Psoas muscle (tissue), 8 donors: ENCODE data around the gene MFSD6. TPM values are rescaled to one million over a fixed set of nuclear protein-coding genes. Genes with fewer than 3 reads are reported as not detected.

ENCODE experiments used
- ATAC-seq, 4 donors: fragments of 200-7000 bp; cut with Tn5 transposase; one replicate each; pipeline ENCODE4 v1.9.1; 2020; ENCODE audit warnings: moderate library complexity in 3 of 4, mild to moderate bottlenecking in 2 of 4
- DNase-seq, 2 donors: peaks; one replicate each; pipeline ENCODE4 v3.0.0-alpha.2; 2020
- H3K27ac ChIP-seq: fragments of 200-600 bp; one replicate; pipeline ENCODE4 v1.8.0; 2022
- H3K27me3 ChIP-seq, 3 donors: fragments of 200-600 bp in 1 of 3; one replicate each; pipeline versions ENCODE4 v1.6.1 to v1.8.0; 2013 to 2022; ENCODE audit warnings: low read length in 2 of 3, mild to moderate bottlenecking in 2 of 3, moderate library complexity in 1 of 3; ENCODE audit not compliant: insufficient read depth in 3 of 3
- H3K36me3 ChIP-seq, 2 donors: fragments of 200-600 bp in 1 of 2; one replicate each; pipeline versions ENCODE4 v1.6.1 to v1.8.0; 2013 to 2022; ENCODE audit warnings: low read depth in 1 of 2, mild to moderate bottlenecking in 1 of 2, moderate library complexity in 1 of 2; ENCODE audit not compliant: insufficient read depth in 1 of 2
- H3K4me1 ChIP-seq: fragments of 200-600 bp; one replicate; pipeline ENCODE4 v1.8.0; 2022
- H3K4me3 ChIP-seq: fragments of 200-600 bp; one replicate; pipeline ENCODE4 v1.8.0; 2022; ENCODE audit warnings: mild to moderate bottlenecking
- H3K9me3 ChIP-seq: fragments of 200-600 bp; one replicate; pipeline ENCODE4 v1.8.0; 2022
- WGBS, 3 donors: extraction: QIAGEN DNeasy Blood & Tissue Kit; methylation state at CpG; one replicate each; pipeline versions ENCODE4 v1.1.6 to v1.1.7; 2013; 5-methylcytosine and 5-hydroxymethylcytosine counted together
- intact Hi-C, 2 donors: fragments of 100-400 bp; cut with DNase I; formaldehyde crosslinking; loops; one replicate each; pipeline versions ENCODE4 v1.11.0 to v1.14.2; 2022
- polyA plus RNA-seq, 3 donors: library from polyadenylated mRNA; stranded (reverse); fragments of 200-250 nt; gene quantifications; one replicate each; pipeline ENCODE4 v1.2.3, GENCODE V29; 2013
- total RNA-seq, 4 donors: library from RNA; stranded (reverse); fragmentation: NEBNext Ultra II Directional in 2 of 4; extraction: Animal tissue kit (Norgen Biotek cat#: 25700) in 2 of 4; gene quantifications; one replicate each; pipeline versions ENCODE4 v1.2.1 to v1.2.4, GENCODE V29; 2021 to 2023
- TF ChIP-seq, protein P1 (sequence below): fragments of 200-600 bp; IDR thresholded peaks from one replicate; pipeline ENCODE4 v1.8.0; 2022; ENCODE audit warnings: antibody characterized with exemption
- donor health status: healthy with polysubstance abuse.
- donor health status: DM: no; HTN: no; CAD: no; lungs with moderate emphysema.
- donor health status: Bipolar disorder and iron deficiency.
- donor health status: healthy.
- donor health status: DM: yes; HTN: yes; CAD: no.
- donor health status: DM: no; HTN: no; CAD: no.
- donor health status: DM: no; HTN: no; CAD: no.
- donor health status: DM: yes; HTN: yes; CAD: no.

Gene MFSD6
- total and polyA plus RNA-seq, 7 donors: 2.6 to 9.4 (median 5.0) TPM

DNA sequence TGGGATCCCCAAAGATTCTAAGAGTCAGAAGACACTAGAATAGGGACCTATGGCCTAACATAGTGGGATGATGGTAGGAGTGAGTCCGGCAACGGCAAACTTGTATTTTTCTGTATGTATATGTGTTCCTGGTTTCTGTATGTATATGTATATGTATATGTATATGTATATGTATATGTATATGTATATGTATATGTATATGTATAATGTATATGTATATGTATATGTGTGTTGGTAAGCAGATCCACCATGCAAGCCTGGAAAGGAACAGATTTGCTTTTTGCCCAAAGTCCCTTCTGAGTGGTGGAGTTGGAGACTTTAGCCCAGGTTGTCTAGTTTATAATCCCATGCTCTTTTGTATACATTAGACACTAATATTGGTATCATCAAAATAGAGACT, 46.6 kb downstream of the MFSD6 start:
- Histone ChIP-seq H3K27me3 (no peaks in the 10 kb centered on the region), H3K4me1 (no peaks in the 10 kb centered on the region), H3K4me3 (no peak overlapping the region), H3K27ac (no peak overlapping the region), H3K36me3 (no peaks in the 10 kb centered on the region), H3K9me3 (no peaks in the 10 kb centered on the region)
- intact Hi-C loops: no loop called here
- DNase-seq (no peak), ATAC-seq (no peak)
- TF ChIP-seq, protein P1, sequence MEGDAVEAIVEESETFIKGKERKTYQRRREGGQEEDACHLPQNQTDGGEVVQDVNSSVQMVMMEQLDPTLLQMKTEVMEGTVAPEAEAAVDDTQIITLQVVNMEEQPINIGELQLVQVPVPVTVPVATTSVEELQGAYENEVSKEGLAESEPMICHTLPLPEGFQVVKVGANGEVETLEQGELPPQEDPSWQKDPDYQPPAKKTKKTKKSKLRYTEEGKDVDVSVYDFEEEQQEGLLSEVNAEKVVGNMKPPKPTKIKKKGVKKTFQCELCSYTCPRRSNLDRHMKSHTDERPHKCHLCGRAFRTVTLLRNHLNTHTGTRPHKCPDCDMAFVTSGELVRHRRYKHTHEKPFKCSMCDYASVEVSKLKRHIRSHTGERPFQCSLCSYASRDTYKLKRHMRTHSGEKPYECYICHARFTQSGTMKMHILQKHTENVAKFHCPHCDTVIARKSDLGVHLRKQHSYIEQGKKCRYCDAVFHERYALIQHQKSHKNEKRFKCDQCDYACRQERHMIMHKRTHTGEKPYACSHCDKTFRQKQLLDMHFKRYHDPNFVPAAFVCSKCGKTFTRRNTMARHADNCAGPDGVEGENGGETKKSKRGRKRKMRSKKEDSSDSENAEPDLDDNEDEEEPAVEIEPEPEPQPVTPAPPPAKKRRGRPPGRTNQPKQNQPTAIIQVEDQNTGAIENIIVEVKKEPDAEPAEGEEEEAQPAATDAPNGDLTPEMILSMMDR: no peak
- WGBS, 3 donors: 96 to 99% (median 98%) methylated on average over 2 of the region's 2 CpGs

DNA sequence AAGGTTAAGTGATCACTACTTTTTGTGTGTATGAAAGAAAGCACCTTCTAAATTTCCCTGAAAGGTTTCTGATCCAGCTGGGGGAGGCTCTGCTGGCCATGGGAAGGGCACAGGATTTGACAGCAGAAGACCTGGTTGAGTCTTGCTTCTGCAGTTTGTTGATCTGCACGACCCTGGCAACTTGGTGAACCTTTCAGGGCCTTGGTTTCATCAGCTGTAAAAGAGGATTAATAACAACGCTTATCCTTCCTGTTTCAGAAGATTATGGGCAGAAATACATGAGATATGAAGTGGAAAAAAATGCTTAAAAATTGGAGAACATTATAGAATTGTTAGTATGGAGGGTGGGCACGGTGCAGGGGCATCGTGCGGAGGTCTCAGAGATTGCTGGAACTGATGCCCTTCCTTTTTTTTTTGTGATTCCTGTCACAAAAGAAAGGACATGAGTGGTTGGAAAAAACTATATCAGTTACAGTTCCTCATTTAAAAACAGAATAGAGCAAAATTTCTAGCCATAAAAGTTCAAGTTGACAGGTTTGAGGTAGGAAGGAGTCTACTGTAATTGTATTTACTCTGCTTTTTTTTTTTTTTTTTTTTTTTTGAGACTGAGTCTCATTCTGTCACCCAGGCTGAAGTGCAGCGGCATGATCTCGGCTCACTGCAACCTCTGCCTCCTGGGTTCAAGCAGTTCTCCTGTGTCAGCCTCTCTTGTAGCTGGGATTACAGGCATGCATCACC, 47.4 kb downstream of the MFSD6 start:
- Histone ChIP-seq H3K9me3 (no peaks in the 10 kb centered on the region), H3K4me1 (no peaks in the 10 kb centered on the region), H3K27ac (no peak overlapping the region), H3K27me3 (no peaks in the 10 kb centered on the region), H3K4me3 (no peak overlapping the region), H3K36me3 (no peaks in the 10 kb centered on the region)
- 87 to 88% (median 87%) methylated on average over 7 of the region's 7 CpGs for WGBS, 3 donors
- TF ChIP-seq, protein P1: no peak
- intact Hi-C loops: loop anchor here in 1 of 2 donors (2.0 kb wide), 1 partner anchor 31 kb away; no protein-coding TSS in a partner anchor
- DNase-seq (no peak), ATAC-seq (no peak)

DNA sequence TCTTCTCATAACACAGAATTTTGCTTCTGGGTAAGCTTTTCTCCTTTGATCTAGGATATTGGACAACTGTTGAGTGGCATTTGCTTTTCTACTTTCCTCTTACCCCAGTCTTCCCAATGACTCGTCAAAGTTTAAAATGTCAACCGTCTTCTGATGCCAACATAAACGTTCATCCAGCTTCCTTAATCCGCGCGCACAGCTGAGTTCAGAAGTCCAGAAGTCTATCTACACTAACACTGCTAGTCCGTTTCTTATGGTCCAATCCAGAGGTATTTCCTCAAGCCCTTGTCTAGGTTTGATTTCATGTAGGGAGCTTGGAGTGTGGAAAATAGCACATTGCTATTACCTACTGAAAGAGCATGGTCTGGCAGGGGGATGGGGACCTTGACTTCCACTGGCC, 48.7 kb downstream of the MFSD6 start:
- TF ChIP-seq, protein P1: no peak
- Histone ChIP-seq H3K9me3 (no peaks in the 10 kb centered on the region), H3K27me3 (no peaks in the 10 kb centered on the region), H3K36me3 (no peaks in the 10 kb centered on the region), H3K27ac (no peak overlapping the region), H3K4me1 (no peaks in the 10 kb centered on the region), H3K4me3 (no peak overlapping the region)
- DNase-seq: no peak
- intact Hi-C loops: loop anchor here in 1 of 2 donors (2.0 kb wide), 1 partner anchor 32 kb away; no protein-coding TSS in a partner anchor
- no peak for ATAC-seq
- WGBS, 3 donors: 75 to 85% (median 79%) methylated on average over 7 of the region's 7 CpGs

DNA sequence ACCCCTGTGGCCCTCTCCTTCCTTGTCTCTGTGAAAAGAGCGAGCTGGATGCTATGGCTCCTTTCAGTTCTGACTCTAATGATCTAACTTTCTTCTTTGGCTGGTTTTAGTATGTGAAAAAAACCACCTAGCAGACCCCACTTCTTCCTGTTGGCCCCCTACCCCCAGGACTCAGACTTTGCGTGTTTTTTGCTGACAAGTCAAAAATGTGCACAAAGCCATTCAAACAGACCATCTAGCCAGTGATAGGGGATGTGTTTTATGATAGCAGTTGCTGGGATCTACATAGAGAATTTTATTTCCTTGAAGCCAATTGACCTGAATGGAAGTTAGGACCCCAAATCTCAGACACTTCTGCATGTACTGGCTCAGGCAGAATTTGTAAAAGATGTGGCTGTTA, 49.1 kb downstream of the MFSD6 start:
- intact Hi-C loops: loop anchor here in 1 of 2 donors (2.0 kb wide), 1 partner anchor 32 kb away; no protein-coding TSS in a partner anchor
- WGBS, 3 donors: 93 to 100% (median 98%) methylated on average over 2 of the region's 2 CpGs
- no peak for ATAC-seq

More for the DNA sequence above, 49.1 kb downstream of the MFSD6 start:
- Histone ChIP-seq H3K4me3 (no peak overlapping the region), H3K27me3 (no peaks in the 10 kb centered on the region), H3K27ac (no peak overlapping the region), H3K36me3 (no peaks in the 10 kb centered on the region), H3K9me3 (no peaks in the 10 kb centered on the region), H3K4me1 (no peaks in the 10 kb centered on the region)
- TF ChIP-seq, protein P1: no peak
- no peak for DNase-seq
